ENCODE results near the gene STK4.
A peak's percentile ranks its signal among the peaks of the same experiment; 100 is the strongest.

STK4 gene

GRCh38 chr20:44954211-44954610 lies 12.1 kb upstream of the STK4 start:
- no peak for DNase-seq (ENCODE audit: low read depth)

GRCh38 chr20:44955270-44955669 lies 11.0 kb upstream of the STK4 start:
- DNase-seq (ENCODE audit: low read depth), result no peak

- no peak for DNase-seq (ENCODE audit: low read depth)
These were observed 9.9 kb upstream of the STK4 start for GRCh38 chr20:44956410-44956809.

GRCh38 chr20:44958276-44958675 lies 8.0 kb upstream of the STK4 start:
- DNase-seq (ENCODE audit: low read depth), result no peak

GRCh38 chr20:44959082-44959637 lies 7.2 kb upstream of the STK4 start:
- no peak for DNase-seq (ENCODE audit: low read depth)

DNA sequence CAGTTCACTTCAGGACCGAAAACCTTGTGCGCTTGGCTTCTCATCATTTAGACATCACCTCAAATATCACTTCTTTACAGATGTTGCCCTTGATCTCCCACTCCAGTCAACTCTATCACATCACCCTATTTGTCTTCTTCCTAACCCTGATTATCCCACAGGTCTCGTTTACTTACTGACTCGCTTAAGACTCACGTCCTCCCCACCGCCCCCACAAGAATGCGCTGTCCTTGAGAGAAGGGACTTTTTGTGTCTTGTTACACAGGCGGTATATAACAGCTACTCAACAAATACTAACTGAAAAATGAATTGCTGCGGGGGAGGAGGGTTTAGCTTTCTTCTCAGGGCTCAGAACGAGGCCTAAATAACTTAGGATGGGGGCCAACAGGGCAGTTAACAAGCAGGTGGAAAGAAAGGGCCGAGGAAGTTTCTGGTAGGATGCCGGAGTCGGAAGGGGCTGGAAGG lies 6.6 kb upstream of the STK4 start:
- DNase-seq (ENCODE audit: low read depth), result peak; percentile 59

- peak; percentile 94 for DNase-seq (ENCODE audit: low read depth)
These were observed 6.0 kb upstream of the STK4 start, which contains the start of gene TOMM34 for GRCh38 chr20:44960103-44960852. Gene TOMM34 (minus strand): TSS chr20:44960397. CDS start chr20:44960333, 64 bp downstream.

DNA sequence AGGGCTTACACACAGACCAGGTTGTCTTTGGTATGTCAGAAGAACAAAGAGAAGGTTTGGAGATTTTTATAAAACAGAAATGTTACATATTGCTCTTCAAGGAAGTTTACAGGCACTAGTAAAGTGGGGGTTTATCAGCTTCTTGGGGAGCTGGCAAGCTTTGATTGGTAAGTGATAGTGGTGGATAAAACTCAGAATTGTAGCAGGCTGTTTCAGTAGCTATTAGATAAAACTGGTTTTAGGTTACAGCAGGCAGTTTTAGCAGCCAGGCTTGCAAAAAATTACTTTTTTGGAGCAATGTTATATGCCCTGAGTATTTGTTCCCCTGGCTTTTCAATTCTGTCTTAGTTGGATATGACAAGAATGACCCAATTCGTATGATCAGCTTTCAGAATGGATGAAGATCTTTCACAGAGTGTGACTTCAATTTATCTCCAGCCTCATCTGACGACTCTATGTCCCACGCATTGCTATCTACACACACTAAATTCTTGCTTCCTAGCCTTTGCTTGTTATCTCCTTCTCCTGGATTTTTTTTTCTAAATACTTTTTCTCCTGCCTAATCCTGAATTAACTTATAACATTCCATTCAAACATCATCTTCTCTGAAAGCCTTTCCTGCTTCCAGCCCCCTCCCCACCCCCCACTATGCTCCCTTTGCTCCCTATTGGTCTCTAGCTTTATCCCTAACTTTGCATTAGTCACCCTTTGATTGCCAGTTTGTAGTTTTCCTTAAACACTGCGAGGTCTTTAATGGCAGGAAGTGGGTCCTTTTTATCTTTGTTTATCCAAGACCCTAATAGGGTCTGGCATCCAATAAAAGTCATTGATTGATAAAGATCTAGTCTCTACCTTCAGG lies 5.1 kb upstream of the STK4 start:
- no peak for DNase-seq (ENCODE audit: low read depth)

- no peak for DNase-seq (ENCODE audit: low read depth)
These were observed 4.4 kb upstream of the STK4 start for GRCh38 chr20:44961870-44962267.

DNA sequence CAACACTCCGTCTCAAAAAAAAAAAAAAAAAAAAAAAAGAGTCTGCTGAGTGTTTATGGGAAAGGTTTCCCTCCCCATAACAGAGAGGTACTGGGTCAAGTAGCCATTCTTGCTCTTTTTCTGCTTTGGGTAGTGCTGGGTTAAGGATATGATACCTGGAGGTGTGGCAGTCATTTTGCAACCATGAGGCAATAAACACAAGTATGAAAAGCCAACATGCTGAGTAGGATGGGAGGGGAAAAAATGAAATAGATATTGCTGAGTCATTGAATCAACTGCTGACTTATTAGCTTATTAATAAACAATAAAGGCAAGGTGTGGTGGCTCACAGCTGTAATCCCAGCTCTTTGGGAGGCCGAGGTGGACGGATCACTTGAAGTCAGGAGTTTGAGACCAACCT lies 3.8 kb upstream of the STK4 start:
- no peak for DNase-seq (ENCODE audit: low read depth)

- DNase-seq (ENCODE audit: low read depth), result no peak
These were observed 2.7 kb upstream of the STK4 start for GRCh38 chr20:44963325-44964215.

GRCh38 chr20:44965651-44966029 lies 672 bp upstream of the STK4 start:
- no peak for DNase-seq (ENCODE audit: low read depth)

DNA sequence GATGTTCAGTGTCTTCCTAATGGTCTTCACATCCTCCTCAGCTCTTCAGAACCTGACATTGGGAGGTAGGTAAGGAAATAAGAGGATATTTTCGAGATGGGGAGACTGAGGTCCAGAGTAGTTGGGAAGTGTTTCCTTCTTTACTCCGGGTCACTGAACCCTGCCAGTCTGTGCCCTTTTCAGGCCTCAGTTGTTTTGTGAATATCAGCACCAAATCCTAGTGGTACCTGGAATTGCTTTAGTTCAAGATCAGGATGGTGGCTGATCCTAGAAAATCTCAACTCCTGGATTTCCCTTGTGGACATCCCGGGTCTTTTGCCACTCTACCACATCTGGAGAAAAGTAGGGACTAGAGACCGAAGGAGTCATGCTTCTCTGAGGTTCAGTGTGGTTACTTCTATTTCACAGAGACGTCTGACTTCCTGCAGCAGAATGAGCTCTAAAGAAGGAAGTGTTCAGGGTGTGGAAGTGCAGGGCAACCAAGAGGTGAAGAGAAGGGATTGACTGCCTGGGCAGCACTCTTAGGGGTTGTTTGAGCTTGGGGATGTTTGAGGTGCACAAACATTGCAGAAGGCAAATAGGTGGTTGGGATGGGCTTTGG lies 995 bp downstream of the STK4 start:
- no peak for DNase-seq (ENCODE audit: low read depth)

- no peak for DNase-seq (ENCODE audit: low read depth)
These were observed 3.1 kb downstream of the STK4 start for GRCh38 chr20:44969300-44969894.

DNA sequence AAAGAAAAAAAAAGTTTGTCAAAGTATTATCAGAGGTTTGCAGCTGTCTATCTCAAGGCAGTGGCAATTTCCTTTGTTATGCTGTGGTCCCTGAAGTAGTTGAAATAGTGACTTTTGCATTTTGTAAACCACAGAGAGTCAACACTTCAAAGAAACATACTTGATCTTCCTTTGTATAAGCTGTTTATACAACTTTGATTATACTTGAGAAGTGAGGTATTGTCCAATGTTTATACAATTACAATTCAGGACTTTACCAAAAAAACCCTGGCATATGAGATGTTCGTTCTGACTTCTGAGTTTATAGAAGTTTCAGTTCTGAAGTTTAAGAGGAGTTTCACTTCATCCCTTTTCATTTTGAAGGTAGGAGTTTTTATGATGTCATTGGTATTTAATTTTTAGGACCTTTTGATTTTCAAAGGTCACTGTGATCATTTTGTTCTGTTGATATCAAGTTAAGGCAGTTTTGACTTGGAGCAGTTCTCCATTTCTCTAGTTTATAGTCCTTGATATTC lies 4.0 kb downstream of the STK4 start:
- DNase-seq (ENCODE audit: low read depth), result no peak

GRCh38 chr20:44973053-44973452 lies 6.7 kb downstream of the STK4 start:
- no peak for DNase-seq (ENCODE audit: low read depth)

GRCh38 chr20:44976698-44977097 lies 10.4 kb downstream of the STK4 start:
- DNase-seq (ENCODE audit: low read depth), result no peak

GRCh38 chr20:44979090-44979621 lies 12.8 kb downstream of the STK4 start:
- peak; percentile 41 for DNase-seq (ENCODE audit: low read depth)

- no peak for DNase-seq (ENCODE audit: low read depth)
These were observed 15.6 kb downstream of the STK4 start for GRCh38 chr20:44981736-44982406.

GRCh38 chr20:44983093-44983674 lies 16.9 kb downstream of the STK4 start:
- DNase-seq (ENCODE audit: low read depth), result no peak

All from stimulated activated CD8-positive, alpha-beta memory T cell treated with anti-CD3 and anti-CD28 coated beads, Interleukin-4, amount 100 ng/mL, for 24 hours (primary cell).